ENCODE data around the gene WASHC2A.
"Not testable (repeated sequence)": the region's sequence is repeated elsewhere in the genome, so short reads cannot be mapped to it uniquely, and the experiment has no call there.

DNA sequence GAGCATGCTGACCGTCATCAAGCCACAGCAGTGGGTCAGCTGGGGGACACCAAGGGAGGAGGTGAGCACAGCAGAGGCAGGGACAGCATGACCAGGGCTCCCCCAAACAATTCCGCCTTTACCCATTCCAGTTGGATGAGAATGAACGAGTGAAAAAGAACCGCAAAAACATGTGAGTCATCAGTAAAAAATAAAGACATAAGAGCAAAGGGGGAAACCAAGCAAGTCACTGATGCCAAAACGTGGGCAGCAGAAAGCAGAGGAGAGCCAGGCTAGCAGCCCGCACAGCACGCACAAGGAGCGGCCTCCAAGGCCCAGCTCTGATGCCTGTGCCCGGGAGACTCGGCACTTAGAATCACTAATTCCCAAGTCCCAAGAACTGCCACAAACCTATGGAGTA lies 7.8 kb upstream of the WASHC2A start:
- TF ChIP-seq POLR2A (IDR thresholded peaks at IDR 0.05), result not testable (repeated sequence)
- TF ChIP-seq, protein P1, sequence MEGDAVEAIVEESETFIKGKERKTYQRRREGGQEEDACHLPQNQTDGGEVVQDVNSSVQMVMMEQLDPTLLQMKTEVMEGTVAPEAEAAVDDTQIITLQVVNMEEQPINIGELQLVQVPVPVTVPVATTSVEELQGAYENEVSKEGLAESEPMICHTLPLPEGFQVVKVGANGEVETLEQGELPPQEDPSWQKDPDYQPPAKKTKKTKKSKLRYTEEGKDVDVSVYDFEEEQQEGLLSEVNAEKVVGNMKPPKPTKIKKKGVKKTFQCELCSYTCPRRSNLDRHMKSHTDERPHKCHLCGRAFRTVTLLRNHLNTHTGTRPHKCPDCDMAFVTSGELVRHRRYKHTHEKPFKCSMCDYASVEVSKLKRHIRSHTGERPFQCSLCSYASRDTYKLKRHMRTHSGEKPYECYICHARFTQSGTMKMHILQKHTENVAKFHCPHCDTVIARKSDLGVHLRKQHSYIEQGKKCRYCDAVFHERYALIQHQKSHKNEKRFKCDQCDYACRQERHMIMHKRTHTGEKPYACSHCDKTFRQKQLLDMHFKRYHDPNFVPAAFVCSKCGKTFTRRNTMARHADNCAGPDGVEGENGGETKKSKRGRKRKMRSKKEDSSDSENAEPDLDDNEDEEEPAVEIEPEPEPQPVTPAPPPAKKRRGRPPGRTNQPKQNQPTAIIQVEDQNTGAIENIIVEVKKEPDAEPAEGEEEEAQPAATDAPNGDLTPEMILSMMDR (IDR thresholded peaks at IDR 0.05), result not testable (repeated sequence)
